ENCODE measurements around the gene DTWD1. TPM values are rescaled to one million over a fixed set of nuclear protein-coding genes. Genes with fewer than 3 reads are reported as not detected.

The DTWD1 gene
- total RNA-seq, 1 experiment from 2014 or later = 14.4 TPM

DNA sequence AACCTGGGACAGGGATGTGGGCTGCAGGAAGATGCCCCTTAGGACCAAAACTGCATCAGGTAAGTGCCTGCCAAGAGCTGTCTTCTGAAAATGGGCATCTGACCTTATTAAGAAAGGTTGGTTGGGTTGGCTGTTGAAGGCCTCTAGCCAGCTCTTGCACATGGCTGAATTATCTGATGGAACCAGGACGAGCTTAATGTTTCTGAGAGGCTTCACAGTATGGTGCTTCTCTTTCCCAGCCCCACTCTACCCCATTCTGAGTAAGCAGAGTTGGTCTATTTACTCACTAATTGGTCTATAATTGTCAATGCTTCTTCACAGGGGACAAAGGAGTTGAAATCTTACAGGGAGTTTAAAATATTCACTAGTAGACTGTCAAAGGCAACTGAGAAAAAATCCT is 48.4 kb downstream of the DTWD1 start:
- no TSS peak for BruUV-seq (replicated peaks)
- ChIA-PET POLR2A (no interaction called here), CTCF (no interaction called here)
- peaks cover 10% of the 10 kb centered on the region for H3K27me3 Mint-ChIP-seq (ENCODE audit: insufficient read depth, unreplicated experiment)
- TF ChIP-seq, protein P1, sequence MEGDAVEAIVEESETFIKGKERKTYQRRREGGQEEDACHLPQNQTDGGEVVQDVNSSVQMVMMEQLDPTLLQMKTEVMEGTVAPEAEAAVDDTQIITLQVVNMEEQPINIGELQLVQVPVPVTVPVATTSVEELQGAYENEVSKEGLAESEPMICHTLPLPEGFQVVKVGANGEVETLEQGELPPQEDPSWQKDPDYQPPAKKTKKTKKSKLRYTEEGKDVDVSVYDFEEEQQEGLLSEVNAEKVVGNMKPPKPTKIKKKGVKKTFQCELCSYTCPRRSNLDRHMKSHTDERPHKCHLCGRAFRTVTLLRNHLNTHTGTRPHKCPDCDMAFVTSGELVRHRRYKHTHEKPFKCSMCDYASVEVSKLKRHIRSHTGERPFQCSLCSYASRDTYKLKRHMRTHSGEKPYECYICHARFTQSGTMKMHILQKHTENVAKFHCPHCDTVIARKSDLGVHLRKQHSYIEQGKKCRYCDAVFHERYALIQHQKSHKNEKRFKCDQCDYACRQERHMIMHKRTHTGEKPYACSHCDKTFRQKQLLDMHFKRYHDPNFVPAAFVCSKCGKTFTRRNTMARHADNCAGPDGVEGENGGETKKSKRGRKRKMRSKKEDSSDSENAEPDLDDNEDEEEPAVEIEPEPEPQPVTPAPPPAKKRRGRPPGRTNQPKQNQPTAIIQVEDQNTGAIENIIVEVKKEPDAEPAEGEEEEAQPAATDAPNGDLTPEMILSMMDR (IDR thresholded peaks at IDR 0.05; ENCODE audit: insufficient read depth in 1 of 2, low read depth in 1 of 2, low read length in 1 of 2, severe bottlenecking in 1 of 2, unreplicated experiment in 1 of 2) = no peak
- DNase-seq = no peak
- no peak overlapping the region for H3K27ac Mint-ChIP-seq (ENCODE audit: unreplicated experiment)
- H3K9me3 ChIP-seq = no peaks in the 10 kb centered on the region
- H3K27me3 ChIP-seq (replicated peaks; ENCODE audit: control insufficient read depth, insufficient read depth, low read length) = no peaks in the 10 kb centered on the region
- H3K4me3 Mint-ChIP-seq (ENCODE audit: unreplicated experiment) = no peak overlapping the region
- H3K36me3 Mint-ChIP-seq (ENCODE audit: insufficient read depth, unreplicated experiment) = no peaks in the 10 kb centered on the region
- intact Hi-C loops (cut with micrococcal nuclease; ENCODE audit: unreplicated experiment) = no loop called here
- no peaks in the 10 kb centered on the region for H3K4me1 Mint-ChIP-seq (ENCODE audit: low read depth, unreplicated experiment)
- H3K36me3 ChIP-seq (ENCODE audit: control insufficient read depth, insufficient read depth, low read length) = no peaks in the 10 kb centered on the region
- H3K9me3 Mint-ChIP-seq (ENCODE audit: unreplicated experiment) = no peaks in the 10 kb centered on the region
- no peaks in the 10 kb centered on the region for H3K4me1 ChIP-seq
- H3K4me3 ChIP-seq (ENCODE audit: low read depth, low read length) = no peak overlapping the region

DNA sequence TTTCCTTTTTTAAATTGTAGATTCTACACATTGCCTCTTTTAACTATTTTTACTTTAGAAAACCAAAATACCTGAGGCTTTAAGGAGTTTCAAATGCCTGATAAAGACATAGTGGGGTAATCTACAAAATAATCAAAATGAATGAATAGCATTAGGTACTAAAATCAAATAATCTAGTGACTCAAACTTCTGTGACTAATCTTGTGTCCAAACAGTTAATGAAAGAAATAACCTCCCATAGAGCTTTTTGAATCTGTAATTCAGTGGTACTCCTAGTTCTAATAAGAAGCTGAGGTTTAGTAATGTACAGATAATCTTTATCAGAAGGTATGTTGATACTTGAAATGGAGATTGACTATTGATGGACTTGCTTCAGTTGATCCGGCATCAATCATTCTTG is 53.0 kb downstream of the DTWD1 start:
- ChIA-PET CTCF (no interaction called here), POLR2A (no interaction called here)
- H3K27ac Mint-ChIP-seq (ENCODE audit: unreplicated experiment) = no peak overlapping the region
- no TSS peak for BruUV-seq (replicated peaks)
- Histone ChIP-seq H3K4me3 (ENCODE audit: low read depth, low read length) (no peak overlapping the region), H3K27me3 (replicated peaks; ENCODE audit: control insufficient read depth, insufficient read depth, low read length) (no peaks in the 10 kb centered on the region), H3K9me3 (no peaks in the 10 kb centered on the region), H3K4me1 (no peaks in the 10 kb centered on the region), H3K36me3 (ENCODE audit: control insufficient read depth, insufficient read depth, low read length) (no peaks in the 10 kb centered on the region)
- intact Hi-C loops (cut with micrococcal nuclease; ENCODE audit: unreplicated experiment) = no loop called here
- no peaks in the 10 kb centered on the region for H3K4me1 Mint-ChIP-seq (ENCODE audit: low read depth, unreplicated experiment)
- H3K4me3 Mint-ChIP-seq (ENCODE audit: unreplicated experiment) = no peak overlapping the region
- DNase-seq = no peak
- no peaks in the 10 kb centered on the region for H3K36me3 Mint-ChIP-seq (ENCODE audit: insufficient read depth, unreplicated experiment)
- H3K27me3 Mint-ChIP-seq (ENCODE audit: insufficient read depth, unreplicated experiment) = peaks cover 14% of the 10 kb centered on the region
- TF ChIP-seq, protein P1 (IDR thresholded peaks at IDR 0.05; ENCODE audit: insufficient read depth in 1 of 2, low read depth in 1 of 2, low read length in 1 of 2, severe bottlenecking in 1 of 2, unreplicated experiment in 1 of 2) = no peak
- no peaks in the 10 kb centered on the region for H3K9me3 Mint-ChIP-seq (ENCODE audit: unreplicated experiment)

DNA sequence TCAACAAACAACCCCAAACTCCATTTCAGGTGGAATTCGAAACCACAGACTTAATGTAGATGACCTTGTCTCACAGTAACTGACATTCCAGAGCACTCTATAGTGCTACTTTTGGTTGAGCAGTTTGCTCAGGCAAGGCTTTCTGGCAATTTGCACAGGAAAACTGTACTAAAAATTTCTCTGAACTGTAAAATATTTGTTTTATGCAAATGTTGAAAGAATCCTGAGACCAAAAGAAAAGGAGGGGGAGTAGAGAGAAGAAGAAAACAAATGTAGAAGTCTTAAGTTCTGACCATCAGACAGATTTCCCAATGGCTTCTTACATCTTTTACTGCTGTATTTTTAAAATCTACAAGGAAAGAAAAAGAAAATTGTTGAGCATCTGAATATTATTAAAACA is 53.5 kb downstream of the DTWD1 start:
- peaks cover 10% of the 10 kb centered on the region for H3K27me3 Mint-ChIP-seq (ENCODE audit: insufficient read depth, unreplicated experiment)
- no peaks in the 10 kb centered on the region for H3K4me1 Mint-ChIP-seq (ENCODE audit: low read depth, unreplicated experiment)
- no peak overlapping the region for H3K27ac Mint-ChIP-seq (ENCODE audit: unreplicated experiment)
- TF ChIP-seq, protein P1 (IDR thresholded peaks at IDR 0.05; ENCODE audit: insufficient read depth in 1 of 2, low read depth in 1 of 2, low read length in 1 of 2, severe bottlenecking in 1 of 2, unreplicated experiment in 1 of 2) = no peak
- H3K4me1 ChIP-seq = no peaks in the 10 kb centered on the region
- no peak overlapping the region for H3K4me3 Mint-ChIP-seq (ENCODE audit: unreplicated experiment)
- H3K9me3 Mint-ChIP-seq (ENCODE audit: unreplicated experiment) = no peaks in the 10 kb centered on the region
- POLR2A ChIA-PET = no interaction called here
- no TSS peak for BruUV-seq (replicated peaks)
- CTCF ChIA-PET = no interaction called here
- H3K36me3 ChIP-seq (ENCODE audit: control insufficient read depth, insufficient read depth, low read length) = no peaks in the 10 kb centered on the region
- intact Hi-C loops (cut with micrococcal nuclease; ENCODE audit: unreplicated experiment) = no loop called here
- no peak for DNase-seq
- no peak overlapping the region for H3K4me3 ChIP-seq (ENCODE audit: low read depth, low read length)
- no peaks in the 10 kb centered on the region for H3K36me3 Mint-ChIP-seq (ENCODE audit: insufficient read depth, unreplicated experiment)
- H3K27me3 ChIP-seq (replicated peaks; ENCODE audit: control insufficient read depth, insufficient read depth, low read length) = no peaks in the 10 kb centered on the region
- no peaks in the 10 kb centered on the region for H3K9me3 ChIP-seq

All from Caco-2 (cell line).